Sigmoid colon (tissue), 4 donors: ENCODE measurements around the gene HERC4.

Experiments
- EP300 ChIP-seq, 4 donors: sonication (generic); formaldehyde crosslinking; IDR thresholded peaks; one replicate each; pipeline ENCODE4 v1.6.1; 2017; ENCODE audit warnings: antibody characterized with exemption in 4 of 4
- TF ChIP-seq, protein P1 (sequence below), 4 experiments: fragments of 450-650 bp in 3 of 4; fragments of 200-600 bp in 1 of 4; IDR thresholded peaks; one replicate each; pipeline ENCODE4 v1.5.1; 2016 to 2019; ENCODE audit warnings: antibody characterized with exemption in 4 of 4, mild to moderate bottlenecking in 3 of 4, moderate library complexity in 2 of 4

DNA sequence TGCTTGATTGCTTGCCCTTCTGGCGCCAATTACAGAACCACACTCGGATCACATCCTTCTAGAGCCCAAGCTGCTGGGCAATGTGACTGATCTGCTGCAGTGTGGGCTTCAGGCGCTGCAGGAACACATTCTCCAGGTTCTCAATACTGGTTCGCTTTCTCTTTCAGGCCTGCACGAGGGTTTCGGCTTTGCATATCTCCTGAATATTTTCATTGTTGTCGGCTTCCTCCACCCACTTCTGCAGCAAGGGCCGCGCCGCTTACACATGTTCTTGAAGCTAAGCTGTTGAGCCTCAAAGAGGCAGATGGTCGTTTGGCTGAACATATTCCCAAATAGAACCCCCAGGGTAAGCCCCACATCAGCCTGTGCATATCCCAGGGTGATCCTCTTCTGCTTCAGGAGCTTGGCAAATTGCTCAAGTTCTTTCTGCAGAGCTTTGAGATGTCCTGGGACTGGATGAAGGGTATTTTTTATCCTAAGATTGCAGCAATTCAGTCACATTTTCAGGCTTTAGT, 64.6 kb downstream of the HERC4 start:
- no peak for TF ChIP-seq EP300 (IDR thresholded peaks at IDR 0.05)
- TF ChIP-seq, protein P1, sequence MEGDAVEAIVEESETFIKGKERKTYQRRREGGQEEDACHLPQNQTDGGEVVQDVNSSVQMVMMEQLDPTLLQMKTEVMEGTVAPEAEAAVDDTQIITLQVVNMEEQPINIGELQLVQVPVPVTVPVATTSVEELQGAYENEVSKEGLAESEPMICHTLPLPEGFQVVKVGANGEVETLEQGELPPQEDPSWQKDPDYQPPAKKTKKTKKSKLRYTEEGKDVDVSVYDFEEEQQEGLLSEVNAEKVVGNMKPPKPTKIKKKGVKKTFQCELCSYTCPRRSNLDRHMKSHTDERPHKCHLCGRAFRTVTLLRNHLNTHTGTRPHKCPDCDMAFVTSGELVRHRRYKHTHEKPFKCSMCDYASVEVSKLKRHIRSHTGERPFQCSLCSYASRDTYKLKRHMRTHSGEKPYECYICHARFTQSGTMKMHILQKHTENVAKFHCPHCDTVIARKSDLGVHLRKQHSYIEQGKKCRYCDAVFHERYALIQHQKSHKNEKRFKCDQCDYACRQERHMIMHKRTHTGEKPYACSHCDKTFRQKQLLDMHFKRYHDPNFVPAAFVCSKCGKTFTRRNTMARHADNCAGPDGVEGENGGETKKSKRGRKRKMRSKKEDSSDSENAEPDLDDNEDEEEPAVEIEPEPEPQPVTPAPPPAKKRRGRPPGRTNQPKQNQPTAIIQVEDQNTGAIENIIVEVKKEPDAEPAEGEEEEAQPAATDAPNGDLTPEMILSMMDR (IDR thresholded peaks at IDR 0.05), result no peak
